Body of pancreas (tissue), 4 donors: ENCODE measurements around the gene IGIP. TPM values are rescaled to one million over a fixed set of nuclear protein-coding genes. Genes with fewer than 3 reads are reported as not detected.
"Not testable (repeated sequence)": the region's sequence is repeated elsewhere in the genome, so short reads cannot be mapped to it uniquely, and the experiment has no call there.

Source experiments
- ATAC-seq: fragments of 150-250 bp; one replicate; pipeline ENCODE4 v1.9.1; 2016
- DNase-seq, 4 donors: peaks; one replicate each; pipeline ENCODE4 v3.0.0-alpha.2; 2019
- H3K27ac ChIP-seq, 4 donors: fragments of 200-600 bp; sonication (generic); 1 replicate in 3 of 4; 2 replicates in 1 of 4; pipeline versions ENCODE4 v1.5.1 to v1.6.1; 2016 to 2019; ENCODE audit warnings: mild to moderate bottlenecking in 1 of 4, mixed read lengths in 1 of 4, moderate library complexity in 1 of 4
- H3K27me3 ChIP-seq, 2 donors: fragments of 200-600 bp; sonication (generic); one replicate each; pipeline ENCODE4 v1.6.0; 2016; ENCODE audit warnings: mild to moderate bottlenecking in 1 of 2
- H3K36me3 ChIP-seq, 2 donors: fragments of 200-600 bp; sonication (generic); replicated peaks in 1 of 2; 2 replicates each; pipeline ENCODE4 v1.5.1; 2016; ENCODE audit warnings: low read depth in 2 of 2; ENCODE audit not compliant: insufficient read depth in 1 of 2
- H3K4me1 ChIP-seq: fragments of 200-600 bp; sonication (generic); one replicate; pipeline ENCODE4 v1.6.0; 2016
- H3K4me3 ChIP-seq, 2 donors: fragments of 200-600 bp; sonication (generic); 1 replicate in 1 of 2; 2 replicates in 1 of 2; pipeline ENCODE4 v1.5.1; 2016 to 2019
- H3K9me3 ChIP-seq, 3 donors: fragments of 200-600 bp; sonication (generic); 1 replicate in 2 of 3; 2 replicates in 1 of 3; pipeline ENCODE4 v1.5.1; 2016
- POLR2A ChIP-seq, 3 donors: fragments of 450-650 bp; IDR thresholded peaks; one replicate each; pipeline ENCODE4 v1.6.1; 2016; ENCODE audit warnings: antibody characterized with exemption in 3 of 3, mild to moderate bottlenecking in 2 of 3
- WGBS, 2 donors: methylation state at CpG; one replicate each; pipeline ENCODE4 v1.1.5; 2017; 5-methylcytosine and 5-hydroxymethylcytosine counted together
- intact Hi-C: fragments of 100-400 bp; cut with DNase I; formaldehyde crosslinking; loops from one replicate; pipeline ENCODE4 v1.15.1; 2023
- total RNA-seq, 2 donors: library from RNA; depleted of rRNA; stranded (reverse); fragments of >200 nt; gene quantifications; one replicate each; pipeline ENCODE4 v1.1.0, GENCODE V29; 2016
- TF ChIP-seq, protein P1 (sequence below), 7 experiments: fragments of 450-650 bp in 4 of 7; fragments of 200-600 bp in 3 of 7; sonication (generic) in 3 of 7; IDR thresholded peaks; one replicate each; pipeline ENCODE4 v1.5.1; 2016 to 2019; ENCODE audit warnings: antibody characterized with exemption in 7 of 7

IGIP gene
- total RNA-seq, 2 donors from 2014 or later = 6.3 to 16.6 TPM

DNA sequence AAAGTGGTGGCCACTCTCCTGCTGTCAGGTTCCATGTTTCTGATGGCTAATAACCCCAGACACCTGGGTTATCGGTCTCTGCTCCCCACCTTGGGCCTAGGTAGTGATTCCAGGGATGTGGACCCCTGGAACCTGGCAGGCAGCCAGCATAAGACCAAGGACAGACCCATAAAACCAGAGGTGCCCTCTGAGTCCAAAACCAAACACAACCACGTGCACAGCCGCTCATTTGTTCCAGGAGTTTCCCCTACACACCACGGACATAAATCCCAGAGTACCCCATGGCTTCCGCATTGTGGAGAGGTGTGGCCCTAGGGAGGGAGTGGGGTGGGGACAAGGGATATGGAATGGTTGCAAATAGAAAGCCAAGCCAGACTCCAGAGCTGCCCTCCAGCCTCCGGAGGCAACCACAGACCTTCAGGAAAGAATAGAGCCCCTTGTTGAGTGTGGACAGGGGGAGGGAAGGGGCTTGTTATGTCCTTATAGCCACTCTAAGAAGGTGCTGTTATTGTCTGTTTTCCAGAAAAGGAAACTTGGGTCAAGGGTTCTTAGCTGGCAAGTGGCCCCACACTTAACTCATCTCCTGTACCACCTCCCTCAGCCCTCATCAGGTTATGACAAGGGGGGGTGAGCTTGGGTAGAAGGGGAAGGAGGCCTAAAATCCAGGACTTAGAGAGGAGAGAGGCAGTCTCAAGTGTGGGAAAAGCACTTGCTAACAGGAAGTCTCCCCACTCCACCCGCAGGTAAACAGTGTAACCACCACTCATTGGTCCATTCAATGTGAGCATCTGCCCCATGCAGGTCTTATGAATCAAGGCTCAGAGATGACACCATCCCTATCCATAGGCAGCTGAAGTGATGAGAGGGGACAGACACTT is 25.6 kb downstream of the IGIP start:
- peaks cover 4% of the 10 kb centered on the region for H3K4me1 ChIP-seq
- intact Hi-C loops = loop anchor here (5.0 kb wide), 2 partner anchors 34 to 364 kb away; no protein-coding TSS in a partner anchor

DNA sequence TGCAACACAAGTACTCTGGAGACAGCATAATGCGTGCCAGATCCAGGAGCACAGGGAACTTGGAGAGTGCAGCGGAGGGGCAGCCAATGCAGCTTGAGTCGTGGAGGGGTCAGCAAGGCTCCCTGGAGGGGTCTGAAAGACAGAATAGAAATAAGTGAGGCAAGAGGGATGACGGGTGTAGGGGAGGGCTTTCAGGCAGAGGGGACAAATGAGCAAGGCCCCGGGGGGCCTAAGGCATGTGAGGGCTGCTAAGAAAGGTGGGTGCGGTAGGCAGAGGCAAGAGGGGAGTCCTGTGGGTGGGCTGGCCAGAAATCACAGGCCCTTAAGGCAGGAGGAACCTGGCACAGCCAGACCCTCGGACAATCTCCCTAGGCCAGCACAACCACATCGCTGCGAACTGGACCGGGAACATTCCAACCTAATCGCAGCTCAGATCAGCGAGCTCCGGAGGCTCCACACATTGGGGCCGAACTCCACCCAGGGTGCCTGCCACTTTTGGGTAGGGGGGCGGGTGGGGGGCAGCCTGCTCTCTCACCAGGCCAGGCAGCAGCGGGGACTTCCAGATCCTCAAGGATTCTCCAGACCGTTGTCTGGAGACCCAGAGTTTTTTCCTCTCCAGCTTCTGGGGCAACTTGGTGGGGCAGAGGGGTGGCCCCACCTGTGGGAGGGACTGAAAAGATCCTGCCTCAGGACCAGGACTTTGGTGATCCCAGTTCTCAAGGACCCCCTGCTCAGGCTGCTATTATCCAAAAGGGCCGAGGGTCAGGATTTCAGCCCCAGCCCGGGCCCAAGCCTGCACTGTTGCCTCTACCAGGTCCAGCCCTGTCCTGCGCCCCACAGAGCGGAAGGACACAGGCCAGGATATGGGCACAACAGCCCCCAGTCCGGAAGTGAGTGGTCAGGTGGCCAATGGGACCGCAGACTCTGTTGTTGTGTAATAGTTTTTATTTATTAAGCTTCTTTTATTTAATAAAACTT is 26.6 kb downstream of the IGIP start:
- Histone ChIP-seq H3K9me3 (no peaks in the 10 kb centered on the region), H3K27me3 (no peaks in the 10 kb centered on the region), H3K4me3 (no peak overlapping the region), H3K27ac (no peak overlapping the region), H3K4me1 (peaks cover 9% of the 10 kb centered on the region), H3K36me3 (no peaks in the 10 kb centered on the region)
- 73 to 85% methylated on average over 18 to 23 of the region's 23 CpGs for WGBS, 2 donors
- no peak for ATAC-seq
- no peak for DNase-seq
- TF ChIP-seq POLR2A (IDR thresholded peaks at IDR 0.05) = no peak
- TF ChIP-seq, protein P1, sequence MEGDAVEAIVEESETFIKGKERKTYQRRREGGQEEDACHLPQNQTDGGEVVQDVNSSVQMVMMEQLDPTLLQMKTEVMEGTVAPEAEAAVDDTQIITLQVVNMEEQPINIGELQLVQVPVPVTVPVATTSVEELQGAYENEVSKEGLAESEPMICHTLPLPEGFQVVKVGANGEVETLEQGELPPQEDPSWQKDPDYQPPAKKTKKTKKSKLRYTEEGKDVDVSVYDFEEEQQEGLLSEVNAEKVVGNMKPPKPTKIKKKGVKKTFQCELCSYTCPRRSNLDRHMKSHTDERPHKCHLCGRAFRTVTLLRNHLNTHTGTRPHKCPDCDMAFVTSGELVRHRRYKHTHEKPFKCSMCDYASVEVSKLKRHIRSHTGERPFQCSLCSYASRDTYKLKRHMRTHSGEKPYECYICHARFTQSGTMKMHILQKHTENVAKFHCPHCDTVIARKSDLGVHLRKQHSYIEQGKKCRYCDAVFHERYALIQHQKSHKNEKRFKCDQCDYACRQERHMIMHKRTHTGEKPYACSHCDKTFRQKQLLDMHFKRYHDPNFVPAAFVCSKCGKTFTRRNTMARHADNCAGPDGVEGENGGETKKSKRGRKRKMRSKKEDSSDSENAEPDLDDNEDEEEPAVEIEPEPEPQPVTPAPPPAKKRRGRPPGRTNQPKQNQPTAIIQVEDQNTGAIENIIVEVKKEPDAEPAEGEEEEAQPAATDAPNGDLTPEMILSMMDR (IDR thresholded peaks at IDR 0.05) = no peak
- intact Hi-C loops = loop anchor here (5.0 kb wide), 2 partner anchors 35 to 365 kb away; no protein-coding TSS in a partner anchor

More for the DNA sequence above, 25.6 kb downstream of the IGIP start:
- Histone ChIP-seq H3K9me3 (no peaks in the 10 kb centered on the region), H3K4me3 (no peak overlapping the region), H3K36me3 (no peaks in the 10 kb centered on the region), H3K27me3 (no peaks in the 10 kb centered on the region), H3K27ac (no peak overlapping the region)
- ATAC-seq (no peak), DNase-seq (no peak)
- TF ChIP-seq POLR2A (IDR thresholded peaks at IDR 0.05) = no peak
- TF ChIP-seq, protein P1 (IDR thresholded peaks at IDR 0.05) = no peak
- 72 to 84% methylated on average over 6 to 7 of the region's 7 CpGs for WGBS, 2 donors

GRCh38 chr5:140153255-140153654 is 27.5 kb downstream of the IGIP start:
- no peak for ATAC-seq
- intact Hi-C loops = loop anchor here (5.0 kb wide), 2 partner anchors 36 to 366 kb away; no protein-coding TSS in a partner anchor

DNA sequence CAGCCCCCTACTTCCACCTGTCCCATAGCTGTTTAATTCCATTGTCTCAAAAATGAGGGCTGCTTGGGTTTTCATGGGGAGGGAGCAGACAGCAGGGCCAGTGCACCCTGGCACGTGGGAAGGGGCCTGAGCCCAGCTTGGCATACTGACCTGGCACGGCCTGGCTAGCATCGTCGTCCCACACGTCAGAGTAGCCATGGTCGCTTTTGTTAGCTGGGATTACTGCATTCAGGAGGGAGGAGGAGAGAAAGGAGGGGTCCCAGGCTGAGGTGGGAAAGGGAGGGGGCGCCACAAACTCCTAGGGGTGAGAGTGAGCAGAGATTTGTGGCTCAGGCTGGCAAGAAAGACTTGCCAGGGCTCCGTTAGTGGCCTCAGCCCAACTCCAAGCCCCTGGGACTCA is 28.2 kb downstream of the IGIP start:
- Histone ChIP-seq H3K27ac (no peak overlapping the region), H3K36me3 (no peaks in the 10 kb centered on the region), H3K9me3 (no peaks in the 10 kb centered on the region), H3K4me1 (peaks cover 9% of the 10 kb centered on the region), H3K27me3 (no peaks in the 10 kb centered on the region), H3K4me3 (no peak overlapping the region)
- 80 to 84% methylated on average over 7 to 8 of the region's 8 CpGs for WGBS, 2 donors
- ATAC-seq (no peak), DNase-seq (no peak)
- intact Hi-C loops = loop anchor here (5.0 kb wide), 2 partner anchors 37 to 367 kb away; no protein-coding TSS in a partner anchor
- TF ChIP-seq POLR2A (IDR thresholded peaks at IDR 0.05) = no peak
- TF ChIP-seq, protein P1 (IDR thresholded peaks at IDR 0.05) = no peak

More at GRCh38 chr5:140153255-140153654, 27.5 kb downstream of the IGIP start:
- no peak overlapping the region for H3K4me3 ChIP-seq
- H3K27ac ChIP-seq = no peak overlapping the region
- no peaks in the 10 kb centered on the region for H3K27me3 ChIP-seq
- no peak for DNase-seq
- WGBS, 2 donors = 69 to 77% methylated on average over 5 to 7 of the region's 7 CpGs
- peaks cover 9% of the 10 kb centered on the region for H3K4me1 ChIP-seq
- no peaks in the 10 kb centered on the region for H3K9me3 ChIP-seq
- H3K36me3 ChIP-seq = no peaks in the 10 kb centered on the region
- no peak for TF ChIP-seq POLR2A (IDR thresholded peaks at IDR 0.05)
- TF ChIP-seq, protein P1 (IDR thresholded peaks at IDR 0.05) = no peak

DNA sequence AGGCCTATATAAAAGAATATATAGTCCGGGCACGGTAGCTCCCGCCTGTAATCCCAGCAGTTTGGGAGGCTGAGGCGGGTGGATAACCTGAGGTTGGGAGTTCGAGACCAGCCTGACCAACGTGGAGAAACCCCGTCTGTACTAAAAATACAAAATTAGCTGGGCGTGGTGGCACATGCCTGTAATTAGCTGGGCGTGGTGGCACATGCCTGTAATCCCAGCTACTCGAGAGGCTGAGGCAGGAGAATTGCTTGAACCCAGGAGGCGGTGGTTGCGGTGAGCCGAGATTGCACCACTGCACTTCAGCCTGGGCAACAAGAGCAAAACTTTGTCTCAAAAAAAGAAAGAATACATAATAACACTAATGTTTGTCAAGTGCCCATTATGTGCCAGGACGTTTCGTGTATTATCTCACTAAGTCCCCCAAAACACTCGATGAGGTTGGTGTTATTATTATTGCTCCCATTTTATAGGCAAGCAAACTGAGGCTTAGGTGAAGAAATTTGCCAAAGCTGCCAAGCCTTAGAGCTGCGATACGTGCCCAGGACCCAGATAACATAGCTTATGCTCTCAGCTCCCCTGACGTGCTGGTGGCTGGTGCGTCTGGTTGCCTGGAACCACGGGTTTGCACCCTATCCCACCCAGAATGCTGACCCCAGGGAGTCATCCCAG is 29.1 kb downstream of the IGIP start:
- 86 to 87% methylated on average over 19 to 21 of the region's 21 CpGs for WGBS, 2 donors
- intact Hi-C loops = loop anchor here (5.0 kb wide), 3 partner anchors 38 to 368 kb away; no protein-coding TSS in a partner anchor
- not testable (repeated sequence) for H3K4me3 ChIP-seq, DNase-seq, ATAC-seq, H3K27me3 ChIP-seq, H3K4me1 ChIP-seq, H3K36me3 ChIP-seq, H3K27ac ChIP-seq, H3K9me3 ChIP-seq
